Measurements from ENCODE around the gene GTSE1. TPM values are rescaled to one million over a fixed set of nuclear protein-coding genes. Genes with fewer than 3 reads are reported as not detected.

Gene GTSE1
- total RNA-seq, 2 donors from 2014 or later = 39.5 to 59.5 TPM

GRCh38 chr22:46293577-46294260, 3.0 kb upstream of the GTSE1 start:
- Histone ChIP-seq H3K9me3 (ENCODE audit: control insufficient read depth, low read length) (no peaks in the 10 kb centered on the region), H3K27ac (ENCODE audit: low read depth, low read length) (no peak overlapping the region), H3K27me3 (ENCODE audit: control insufficient read depth, insufficient read depth, low read length, poor library complexity, severe bottlenecking) (no peaks in the 10 kb centered on the region), H3K4me1 (ENCODE audit: control insufficient read depth, insufficient read depth, low read length) (no peaks in the 10 kb centered on the region), H3K4me3 (ENCODE audit: low read length) (no peak overlapping the region), H3K9ac (ENCODE audit: extremely low read depth, low read length, poor library complexity, severe bottlenecking) (no peak overlapping the region), H3K36me3 (ENCODE audit: control insufficient read depth, insufficient read depth, low read length) (peaks cover 13% of the 10 kb centered on the region)
- H3K9me3 Mint-ChIP-seq = no peaks in the 10 kb centered on the region
- no peak for DNase-seq
- peak overlapping the region; percentile 52 for H3K27ac Mint-ChIP-seq
- 87% methylated on average over 8 to 11 of the region's 11 CpGs for WGBS, 2 experiments (ENCODE audit: insufficient coverage in 1 of 2, insufficient read length in 1 of 2)
- peaks cover 32% of the 10 kb centered on the region for H3K36me3 Mint-ChIP-seq (ENCODE audit: low read depth)
- H3K4me1 Mint-ChIP-seq = peaks cover 12% of the 10 kb centered on the region
- H3K4me3 Mint-ChIP-seq = no peak overlapping the region
- TF ChIP-seq CTCF (conservative IDR thresholded peaks at IDR 0.05) = no peak
- H3K27me3 Mint-ChIP-seq (ENCODE audit: insufficient read depth) = no peaks in the 10 kb centered on the region

DNA sequence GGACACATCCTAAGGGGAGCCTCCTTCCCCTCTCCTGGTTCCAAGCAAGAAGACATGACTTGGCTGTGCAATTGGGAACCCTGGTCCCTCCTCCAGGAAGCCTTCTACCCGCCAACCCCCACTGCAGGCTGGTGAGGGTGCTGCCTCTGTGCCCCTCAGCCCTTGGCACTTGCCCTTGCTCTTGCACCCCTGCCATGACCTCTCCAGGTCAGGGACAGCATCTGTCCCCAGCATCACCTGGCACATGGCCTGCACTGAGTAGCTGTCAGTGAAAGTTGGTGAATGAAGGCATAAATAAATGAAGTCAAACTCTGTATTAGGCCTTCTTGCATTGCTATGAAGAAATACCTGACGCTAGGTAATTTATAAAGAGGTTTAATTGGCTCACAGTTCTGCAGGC, 1.9 kb upstream of the GTSE1 start:
- Mint-ChIP-seq H3K27ac (no peak overlapping the region), H3K4me3 (no peak overlapping the region), H3K36me3 (ENCODE audit: low read depth) (peaks cover 41% of the 10 kb centered on the region), H3K9me3 (no peaks in the 10 kb centered on the region), H3K27me3 (ENCODE audit: insufficient read depth) (no peaks in the 10 kb centered on the region), H3K4me1 (peaks cover 14% of the 10 kb centered on the region)
- Histone ChIP-seq H3K4me3 (ENCODE audit: low read length) (no peak overlapping the region), H3K36me3 (ENCODE audit: control insufficient read depth, insufficient read depth, low read length) (peaks cover 22% of the 10 kb centered on the region), H3K27me3 (ENCODE audit: control insufficient read depth, insufficient read depth, low read length, poor library complexity, severe bottlenecking) (no peaks in the 10 kb centered on the region), H3K9ac (ENCODE audit: extremely low read depth, low read length, poor library complexity, severe bottlenecking) (no peak overlapping the region), H3K9me3 (ENCODE audit: control insufficient read depth, low read length) (no peaks in the 10 kb centered on the region), H3K4me1 (ENCODE audit: control insufficient read depth, insufficient read depth, low read length) (no peaks in the 10 kb centered on the region), H3K27ac (ENCODE audit: low read depth, low read length) (no peak overlapping the region)
- no peak for TF ChIP-seq CTCF (conservative IDR thresholded peaks at IDR 0.05)
- WGBS, 2 experiments (ENCODE audit: insufficient coverage in 1 of 2, insufficient read length in 1 of 2) = 92 to 97% methylated on average over 2 of the region's 2 CpGs
- DNase-seq = no peak

GRCh38 chr22:46295277-46295971, 1.2 kb upstream of the GTSE1 start:
- Histone ChIP-seq H3K27me3 (ENCODE audit: control insufficient read depth, insufficient read depth, low read length, poor library complexity, severe bottlenecking) (no peaks in the 10 kb centered on the region), H3K9me3 (ENCODE audit: control insufficient read depth, low read length) (no peaks in the 10 kb centered on the region), H3K27ac (ENCODE audit: low read depth, low read length) (no peak overlapping the region), H3K4me3 (ENCODE audit: low read length) (peak overlapping the region; percentile 97), H3K4me1 (ENCODE audit: control insufficient read depth, insufficient read depth, low read length) (no peaks in the 10 kb centered on the region), H3K9ac (ENCODE audit: extremely low read depth, low read length, poor library complexity, severe bottlenecking) (no peak overlapping the region), H3K36me3 (ENCODE audit: control insufficient read depth, insufficient read depth, low read length) (peaks cover 26% of the 10 kb centered on the region)
- no peak for DNase-seq
- no peaks in the 10 kb centered on the region for H3K9me3 Mint-ChIP-seq
- no peaks in the 10 kb centered on the region for H3K27me3 Mint-ChIP-seq (ENCODE audit: insufficient read depth)
- peak overlapping the region; percentile 89 for H3K4me3 Mint-ChIP-seq
- no peak for TF ChIP-seq CTCF (conservative IDR thresholded peaks at IDR 0.05)
- H3K27ac Mint-ChIP-seq = no peak overlapping the region
- peaks cover 14% of the 10 kb centered on the region for H3K4me1 Mint-ChIP-seq
- WGBS, 2 experiments (ENCODE audit: insufficient coverage in 1 of 2, insufficient read length in 1 of 2) = 82 to 92% methylated on average over 3 to 4 of the region's 4 CpGs
- peaks cover 39% of the 10 kb centered on the region for H3K36me3 Mint-ChIP-seq (ENCODE audit: low read depth)

All from endodermal cell (in vitro differentiated cells).